ENCODE measurements around the gene PDIA6.

DNA sequence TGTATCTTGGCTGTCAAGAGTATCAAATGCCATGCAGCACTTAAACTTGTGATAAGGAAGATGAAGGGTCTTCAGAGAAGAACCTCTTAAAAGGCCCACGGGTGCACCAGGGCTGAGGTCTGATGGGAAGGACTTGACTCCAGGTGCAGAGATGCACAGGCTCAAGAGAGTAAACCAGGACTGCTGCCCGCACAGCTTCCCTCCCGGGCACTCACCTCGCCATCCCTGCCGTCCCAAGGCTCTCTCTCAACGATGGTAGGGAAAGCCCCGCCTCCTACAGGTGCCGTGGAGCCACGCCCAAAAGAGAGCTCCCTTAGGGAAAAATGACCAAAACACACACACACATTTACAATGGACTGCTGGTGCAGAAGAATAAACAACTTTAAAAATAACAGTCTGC is 27.9 kb downstream of the PDIA6 start:
- TF ChIP-seq, protein P1, sequence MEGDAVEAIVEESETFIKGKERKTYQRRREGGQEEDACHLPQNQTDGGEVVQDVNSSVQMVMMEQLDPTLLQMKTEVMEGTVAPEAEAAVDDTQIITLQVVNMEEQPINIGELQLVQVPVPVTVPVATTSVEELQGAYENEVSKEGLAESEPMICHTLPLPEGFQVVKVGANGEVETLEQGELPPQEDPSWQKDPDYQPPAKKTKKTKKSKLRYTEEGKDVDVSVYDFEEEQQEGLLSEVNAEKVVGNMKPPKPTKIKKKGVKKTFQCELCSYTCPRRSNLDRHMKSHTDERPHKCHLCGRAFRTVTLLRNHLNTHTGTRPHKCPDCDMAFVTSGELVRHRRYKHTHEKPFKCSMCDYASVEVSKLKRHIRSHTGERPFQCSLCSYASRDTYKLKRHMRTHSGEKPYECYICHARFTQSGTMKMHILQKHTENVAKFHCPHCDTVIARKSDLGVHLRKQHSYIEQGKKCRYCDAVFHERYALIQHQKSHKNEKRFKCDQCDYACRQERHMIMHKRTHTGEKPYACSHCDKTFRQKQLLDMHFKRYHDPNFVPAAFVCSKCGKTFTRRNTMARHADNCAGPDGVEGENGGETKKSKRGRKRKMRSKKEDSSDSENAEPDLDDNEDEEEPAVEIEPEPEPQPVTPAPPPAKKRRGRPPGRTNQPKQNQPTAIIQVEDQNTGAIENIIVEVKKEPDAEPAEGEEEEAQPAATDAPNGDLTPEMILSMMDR (conservative IDR thresholded peaks at IDR 0.05; ENCODE audit: low read depth, low read length), result no peak
- no peak for TF ChIP-seq EZH2 (IDR thresholded peaks at IDR 0.05; ENCODE audit: borderline replicate concordance, low read depth, low read length, poor library complexity, severe bottlenecking)

All from A673 (cell line).